Hepatocyte (in vitro differentiated cells): ENCODE data around the gene NAA80. TPM values are rescaled to one million over a fixed set of nuclear protein-coding genes. Genes with fewer than 3 reads are reported as not detected.
A peak's percentile ranks its signal among the peaks of the same experiment; 100 is the strongest.

Source experiments
- DNase-seq: peaks from one replicate; pipeline ENCODE4 v3.0.0-alpha.2; 2016; ENCODE audit warnings: low spot score
- H2AFZ ChIP-seq: fragments of 200-600 bp; sonication (generic); 2 replicates; pipeline ENCODE4 v1.6.0; 2016; ENCODE audit warnings: antibody characterized with exemption, mild to moderate bottlenecking
- H3K27ac ChIP-seq: fragments of 200-600 bp; sonication (generic); 2 replicates; pipeline ENCODE4 v1.5.1; 2016; ENCODE audit warnings: mild to moderate bottlenecking
- H3K27me3 ChIP-seq: fragments of 200-600 bp; sonication (generic); 2 replicates; pipeline ENCODE4 v1.6.1; 2016
- H3K36me3 ChIP-seq: fragments of 200-600 bp; sonication (generic); replicated peaks from 2 replicates; pipeline ENCODE4 v1.5.1; 2016; ENCODE audit warnings: low read depth; ENCODE audit not compliant: insufficient read depth
- H3K4me1 ChIP-seq: fragments of 200-600 bp; sonication (generic); 2 replicates; pipeline ENCODE4 v1.5.1; 2016; ENCODE audit warnings: mild to moderate bottlenecking, moderate library complexity; ENCODE audit not compliant: insufficient read depth
- H3K4me2 ChIP-seq: fragments of 200-600 bp; sonication (generic); 2 replicates; pipeline ENCODE4 v1.6.0; 2016
- H3K4me3 ChIP-seq: fragments of 200-600 bp; sonication (generic); 2 replicates; pipeline ENCODE4 v1.5.1; 2016; ENCODE audit warnings: mild to moderate bottlenecking
- H3K79me2 ChIP-seq: fragments of 200-600 bp; sonication (generic); 2 replicates; pipeline ENCODE4 v1.6.0; 2017; ENCODE audit warnings: mild to moderate bottlenecking
- H3K9me2 ChIP-seq: fragments of 200-600 bp; sonication (generic); replicated peaks from 2 replicates; pipeline ENCODE4 v1.6.0; 2017; ENCODE audit warnings: mild to moderate bottlenecking; ENCODE audit not compliant: insufficient read depth
- H3K9me3 ChIP-seq: fragments of 200-600 bp; sonication (generic); 2 replicates; pipeline ENCODE4 v1.5.1; 2016; ENCODE audit warnings: low read depth, mild to moderate bottlenecking
- H4K20me1 ChIP-seq: fragments of 200-600 bp; sonication (generic); 2 replicates; pipeline ENCODE4 v1.6.0; 2016; ENCODE audit warnings: mild to moderate bottlenecking; ENCODE audit not compliant: insufficient read depth, poor library complexity, severe bottlenecking
- CTCF ChIP-seq: fragments of 200-600 bp; sonication (generic); IDR thresholded peaks from 2 replicates; pipeline ENCODE4 v1.5.1; 2016; ENCODE audit warnings: antibody characterized with exemption, mild to moderate bottlenecking; ENCODE audit not compliant: poor library complexity
- EZH2 ChIP-seq: fragments of 200-600 bp; sonication (generic); IDR thresholded peaks from 2 replicates; pipeline ENCODE4 v1.6.1; 2016; ENCODE audit warnings: antibody characterized with exemption, mild to moderate bottlenecking, borderline replicate concordance
- EZH2phosphoT487 ChIP-seq: fragments of 200-600 bp; sonication (generic); IDR thresholded peaks from one replicate; pipeline ENCODE4 v1.6.1; 2018; ENCODE audit warnings: antibody characterized with exemption, mild to moderate bottlenecking, low read depth, moderate library complexity; ENCODE audit not compliant: unreplicated experiment, severe bottlenecking
- WGBS: methylation state at CpG from one replicate; pipeline ENCODE4 v1.1.6; 2016; ENCODE audit warnings: low lambda C conversion rate; ENCODE audit errors: missing lambda C conversion rate; 5-methylcytosine and 5-hydroxymethylcytosine counted together
- polyA plus RNA-seq: library from polyadenylated mRNA; unstranded; fragments of >200 nt; fragmentation: Nextera tagmentation; extraction: Ambion mirVana; gene quantifications from 2 replicates; pipeline ENCODE4 v1.2.1, GENCODE V29; 2016
- total RNA-seq: library from RNA; depleted of rRNA; stranded (reverse); fragments of >200 nt; gene quantifications from 2 replicates; pipeline ENCODE4 v1.2.3, GENCODE V29; 2014

Gene NAA80
- total and polyA plus RNA-seq, 2 experiments from 2014 or later = 6.7 to 19.5 TPM

DNA sequence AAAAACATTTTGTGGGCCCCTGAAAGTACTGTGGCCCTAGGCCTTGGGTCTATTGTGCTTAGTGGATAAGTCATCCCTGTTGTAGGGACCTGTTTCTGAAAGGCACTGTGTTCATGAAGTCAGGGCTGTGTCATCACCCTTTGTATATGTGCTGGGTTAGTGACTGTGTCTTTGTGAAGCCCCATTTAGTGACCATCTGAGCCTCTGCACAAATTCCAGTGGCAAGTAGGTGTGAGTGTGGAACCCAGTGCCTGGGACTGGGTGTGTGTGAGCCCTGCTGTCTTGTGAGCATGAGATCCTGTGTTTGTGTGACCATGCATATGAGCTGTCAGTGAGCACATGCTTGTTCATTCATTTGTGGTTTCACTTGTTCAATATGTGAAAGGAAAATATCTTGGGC, 5.4 kb upstream of the NAA80 start:
- Histone ChIP-seq H3K9me2 (no peaks in the 10 kb centered on the region), H3K4me3 (no peak overlapping the region), H3K27ac (no peak overlapping the region), H3K79me2 (peaks cover 7% of the 10 kb centered on the region), H3K4me2 (no peak overlapping the region), H3K9me3 (no peaks in the 10 kb centered on the region), H3K4me1 (peaks cover 10% of the 10 kb centered on the region), H3K36me3 (no peaks in the 10 kb centered on the region), H4K20me1 (no peaks in the 10 kb centered on the region), H3K27me3 (no peaks in the 10 kb centered on the region), H2AFZ (no peak overlapping the region)
- DNase-seq = no peak
- TF ChIP-seq EZH2 (no peak), EZH2phosphoT487 (no peak), CTCF (no peak)

DNA sequence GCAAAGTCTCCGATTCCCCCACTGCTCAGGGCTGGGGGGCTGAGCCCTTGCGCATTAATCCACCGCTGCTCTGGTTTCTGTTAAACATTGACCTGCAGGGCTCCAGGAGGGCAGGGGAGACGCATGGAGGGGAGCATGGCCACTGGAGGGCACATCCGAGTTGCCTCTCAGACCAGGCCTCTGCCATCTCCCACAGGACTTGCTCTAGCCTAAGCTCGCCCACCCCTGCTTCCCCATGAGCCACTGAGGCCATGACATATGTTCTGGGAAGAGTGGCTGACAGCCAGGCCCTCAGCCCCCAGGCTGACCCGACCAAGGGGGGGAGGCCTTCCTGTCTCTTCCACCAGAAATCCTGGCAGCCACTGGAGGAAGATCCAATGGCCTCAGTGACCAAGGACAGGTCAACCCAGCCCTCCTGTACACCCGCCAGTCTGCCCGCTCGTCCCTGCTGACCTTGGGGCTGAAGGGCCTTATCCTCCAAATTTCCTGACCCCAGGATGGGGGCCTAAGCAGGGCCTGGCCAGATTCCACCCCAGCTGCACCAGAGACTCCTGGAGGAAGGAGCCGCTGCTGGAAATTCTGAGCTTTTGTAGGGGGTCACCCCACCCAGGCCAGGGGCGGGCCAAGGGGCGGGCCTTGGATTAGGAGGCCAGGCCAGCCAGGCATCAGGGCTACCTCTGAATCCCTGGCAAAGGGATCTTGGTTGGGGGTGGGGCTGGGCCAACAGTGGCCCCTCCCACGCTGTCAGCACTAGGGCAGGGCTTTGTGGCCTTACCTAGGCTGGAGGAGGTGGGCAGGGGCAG, 4.0 kb upstream of the NAA80 start, which contains the start of gene HYAL1:
Gene HYAL1, minus strand, starts transcription at position 562 of the 803 bp plus-strand sequence. CDS start 618 bp downstream, outside the sequence.
- 64% methylated on average over 14 of the region's 14 CpGs for WGBS
- H3K27me3 ChIP-seq = no peaks in the 10 kb centered on the region
- H3K4me3 ChIP-seq = no peak within 1 kb of the TSS
- H3K9me3 ChIP-seq = no peaks in the 10 kb centered on the region
- no peaks in the 10 kb centered on the region for H4K20me1 ChIP-seq
- peaks cover 11% of the 10 kb centered on the region for H3K79me2 ChIP-seq
- TF ChIP-seq CTCF = peak; percentile 18
- TF ChIP-seq EZH2 = no peak
- no peaks in the 10 kb centered on the region for H3K9me2 ChIP-seq
- H2AFZ ChIP-seq = no peak within 1 kb of the TSS
- H3K36me3 ChIP-seq = no peaks in the 10 kb centered on the region
- DNase-seq = peak; percentile 66
- peaks cover 15% of the 10 kb centered on the region for H3K4me1 ChIP-seq
- H3K27ac ChIP-seq = peak within 1 kb of the TSS; percentile 73
- H3K4me2 ChIP-seq = peak within 1 kb of the TSS; percentile 36

GRCh38 chr3:50302095-50303012, 3.1 kb upstream of the NAA80 start:
- 89% methylated on average over 32 of the region's 32 CpGs for WGBS
- DNase-seq = no peak
- H3K4me2 ChIP-seq = peak overlapping the region; percentile 36
- no peaks in the 10 kb centered on the region for H3K27me3 ChIP-seq
- H3K4me1 ChIP-seq = peaks cover 17% of the 10 kb centered on the region
- no peaks in the 10 kb centered on the region for H3K9me3 ChIP-seq
- no peaks in the 10 kb centered on the region for H3K36me3 ChIP-seq
- no peaks in the 10 kb centered on the region for H3K9me2 ChIP-seq
- no peak overlapping the region for H2AFZ ChIP-seq
- peak overlapping the region; percentile 73 for H3K27ac ChIP-seq
- H3K4me3 ChIP-seq = no peak overlapping the region
- peaks cover 11% of the 10 kb centered on the region for H3K79me2 ChIP-seq
- H4K20me1 ChIP-seq = no peaks in the 10 kb centered on the region
- TF ChIP-seq CTCF = no peak
- TF ChIP-seq EZH2phosphoT487 = no peak
- TF ChIP-seq EZH2 = no peak
